ENCODE measurements around the gene ERMP1.

- TF ChIP-seq CTCF (IDR thresholded peaks at IDR 0.05; ENCODE audit: low read depth, low read length) (no peak), EZH2phosphoT487 (IDR thresholded peaks at IDR 0.05; ENCODE audit: low read depth) (no peak)
Observed at GRCh38 chr9:5853617-5854016, 20.7 kb upstream of the ERMP1 start.

Data from OCI-LY3 (cell line).